Measurements from ENCODE around the gene SCFD2. TPM values are rescaled to one million over a fixed set of nuclear protein-coding genes. Genes with fewer than 3 reads are reported as not detected.

SCFD2 gene
- total RNA-seq, 1 experiment from 2014 or later = 8.4 TPM

DNA sequence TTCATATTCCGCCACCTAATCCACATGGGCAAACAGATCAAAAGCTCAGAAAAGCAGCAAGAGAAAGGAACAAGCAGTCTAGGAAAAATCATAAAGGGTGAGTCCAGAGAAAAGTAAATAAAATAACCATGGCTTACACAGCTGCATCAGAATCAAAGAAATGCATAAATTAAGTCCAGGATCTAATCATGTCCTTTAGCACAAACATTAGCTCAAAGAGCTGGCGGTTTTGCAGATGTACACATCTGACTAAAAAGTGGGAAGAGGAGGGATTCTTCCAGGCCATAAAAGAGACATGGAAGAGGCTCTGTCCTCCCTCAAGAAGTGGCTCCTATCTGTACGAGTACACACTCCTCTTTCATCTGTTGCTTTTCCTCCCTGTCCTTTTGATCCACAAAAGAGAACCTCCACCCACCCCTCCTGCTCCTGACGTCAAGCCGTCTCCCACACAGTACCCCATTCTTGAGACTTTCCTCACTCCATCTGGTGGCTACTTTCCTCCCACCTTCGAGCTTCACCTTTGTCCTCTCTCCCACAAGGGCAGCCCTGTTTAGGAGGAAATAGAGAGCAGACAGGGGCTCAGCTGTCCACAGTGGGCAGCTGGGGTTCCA lies 411.2 kb downstream of the SCFD2 start:
- Histone ChIP-seq H3K4me3 (ENCODE audit: low read depth, low read length, poor library complexity, severe bottlenecking) (no peak overlapping the region), H3K27ac (ENCODE audit: low read depth, low read length, poor library complexity, severe bottlenecking) (no peak overlapping the region), H3K9me3 (ENCODE audit: low read depth, low read length, poor library complexity, severe bottlenecking) (no peaks in the 10 kb centered on the region), H3K4me1 (ENCODE audit: insufficient read depth, low read length, poor library complexity, severe bottlenecking) (no peaks in the 10 kb centered on the region), H3K27me3 (replicated peaks; ENCODE audit: insufficient read depth, low read depth, low read length, poor library complexity) (no peaks in the 10 kb centered on the region), H3K36me3 (ENCODE audit: insufficient read depth, low read length, poor library complexity, severe bottlenecking) (no peaks in the 10 kb centered on the region)
- DNase-seq (ENCODE audit: low spot score) = no peak
- intact Hi-C loops (cut with micrococcal nuclease; ENCODE audit: unreplicated experiment) = no loop called here
- no TSS peak for BruUV-seq (replicated peaks)
- ChIA-PET CTCF (no interaction called here), POLR2A (ENCODE audit: low non-redundant PET) (no interaction called here)
- no peak for TF ChIP-seq EZH2 (IDR thresholded peaks at IDR 0.05; ENCODE audit: borderline replicate concordance, low read depth, low read length, poor library complexity, severe bottlenecking)
- TF ChIP-seq, protein P1, sequence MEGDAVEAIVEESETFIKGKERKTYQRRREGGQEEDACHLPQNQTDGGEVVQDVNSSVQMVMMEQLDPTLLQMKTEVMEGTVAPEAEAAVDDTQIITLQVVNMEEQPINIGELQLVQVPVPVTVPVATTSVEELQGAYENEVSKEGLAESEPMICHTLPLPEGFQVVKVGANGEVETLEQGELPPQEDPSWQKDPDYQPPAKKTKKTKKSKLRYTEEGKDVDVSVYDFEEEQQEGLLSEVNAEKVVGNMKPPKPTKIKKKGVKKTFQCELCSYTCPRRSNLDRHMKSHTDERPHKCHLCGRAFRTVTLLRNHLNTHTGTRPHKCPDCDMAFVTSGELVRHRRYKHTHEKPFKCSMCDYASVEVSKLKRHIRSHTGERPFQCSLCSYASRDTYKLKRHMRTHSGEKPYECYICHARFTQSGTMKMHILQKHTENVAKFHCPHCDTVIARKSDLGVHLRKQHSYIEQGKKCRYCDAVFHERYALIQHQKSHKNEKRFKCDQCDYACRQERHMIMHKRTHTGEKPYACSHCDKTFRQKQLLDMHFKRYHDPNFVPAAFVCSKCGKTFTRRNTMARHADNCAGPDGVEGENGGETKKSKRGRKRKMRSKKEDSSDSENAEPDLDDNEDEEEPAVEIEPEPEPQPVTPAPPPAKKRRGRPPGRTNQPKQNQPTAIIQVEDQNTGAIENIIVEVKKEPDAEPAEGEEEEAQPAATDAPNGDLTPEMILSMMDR (conservative IDR thresholded peaks at IDR 0.05; ENCODE audit: low read depth, low read length) = no peak

GRCh38 chr4:52952540-52952939 lies 413.3 kb downstream of the SCFD2 start:
- H3K27ac ChIP-seq (ENCODE audit: low read depth, low read length, poor library complexity, severe bottlenecking) = no peak overlapping the region
- H3K9me3 ChIP-seq (ENCODE audit: low read depth, low read length, poor library complexity, severe bottlenecking) = no peaks in the 10 kb centered on the region
- CTCF ChIA-PET = no interaction called here
- no peak for DNase-seq (ENCODE audit: low spot score)
- H3K36me3 ChIP-seq (ENCODE audit: insufficient read depth, low read length, poor library complexity, severe bottlenecking) = no peaks in the 10 kb centered on the region
- POLR2A ChIA-PET (ENCODE audit: low non-redundant PET) = no interaction called here
- TF ChIP-seq, protein P1 (conservative IDR thresholded peaks at IDR 0.05; ENCODE audit: low read depth, low read length) = no peak
- H3K27me3 ChIP-seq (replicated peaks; ENCODE audit: insufficient read depth, low read depth, low read length, poor library complexity) = no peaks in the 10 kb centered on the region
- no peak overlapping the region for H3K4me3 ChIP-seq (ENCODE audit: low read depth, low read length, poor library complexity, severe bottlenecking)
- intact Hi-C loops (cut with micrococcal nuclease; ENCODE audit: unreplicated experiment) = no loop called here
- no TSS peak for BruUV-seq (replicated peaks)
- H3K4me1 ChIP-seq (ENCODE audit: insufficient read depth, low read length, poor library complexity, severe bottlenecking) = no peaks in the 10 kb centered on the region

DNA sequence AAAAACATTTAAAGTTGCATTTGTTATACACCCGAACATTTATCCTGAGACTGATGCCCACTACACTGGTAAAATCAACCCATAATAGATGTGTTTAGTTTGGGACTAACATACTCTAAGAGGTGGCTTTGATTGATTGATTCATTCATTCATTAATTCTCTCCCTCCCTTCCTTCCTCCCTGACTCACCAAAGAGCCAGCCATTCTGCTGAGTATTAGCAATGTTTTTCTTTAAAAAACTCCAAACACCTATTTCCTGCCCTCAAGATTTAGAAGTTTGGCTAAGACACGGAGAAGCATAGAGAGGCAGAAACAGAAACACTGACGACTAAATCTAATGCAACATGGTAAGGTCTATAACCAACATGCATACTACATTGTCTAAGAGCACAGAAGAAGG lies 414.8 kb downstream of the SCFD2 start:
- Histone ChIP-seq H3K4me1 (ENCODE audit: insufficient read depth, low read length, poor library complexity, severe bottlenecking) (no peaks in the 10 kb centered on the region), H3K27ac (ENCODE audit: low read depth, low read length, poor library complexity, severe bottlenecking) (no peak overlapping the region), H3K36me3 (ENCODE audit: insufficient read depth, low read length, poor library complexity, severe bottlenecking) (no peaks in the 10 kb centered on the region), H3K27me3 (replicated peaks; ENCODE audit: insufficient read depth, low read depth, low read length, poor library complexity) (no peaks in the 10 kb centered on the region), H3K4me3 (ENCODE audit: low read depth, low read length, poor library complexity, severe bottlenecking) (no peak overlapping the region), H3K9me3 (ENCODE audit: low read depth, low read length, poor library complexity, severe bottlenecking) (no peaks in the 10 kb centered on the region)
- ChIA-PET CTCF (no interaction called here), POLR2A (ENCODE audit: low non-redundant PET) (interaction anchor here (0.6 kb wide), 1 partner anchor 885 kb away, joined by 3 read pairs; no protein-coding TSS in a partner anchor)
- TF ChIP-seq, protein P1 (conservative IDR thresholded peaks at IDR 0.05; ENCODE audit: low read depth, low read length) = no peak
- TF ChIP-seq EZH2 (IDR thresholded peaks at IDR 0.05; ENCODE audit: borderline replicate concordance, low read depth, low read length, poor library complexity, severe bottlenecking) = no peak
- no peak for DNase-seq (ENCODE audit: low spot score)
- BruUV-seq (replicated peaks) = no TSS peak
- intact Hi-C loops (cut with micrococcal nuclease; ENCODE audit: unreplicated experiment) = no loop called here

Measured in A673 (cell line).